Stomach (tissue), 9 donors: ENCODE measurements around the gene C1orf87. TPM values are rescaled to one million over a fixed set of nuclear protein-coding genes. Genes with fewer than 3 reads are reported as not detected.

Source experiments
- DNase-seq, 2 donors: peaks; one replicate each; pipeline versions ENCODE4 v3.0.0 to v3.0.0-alpha.2; 2013 to 2019
- H3K27ac ChIP-seq, 5 donors: fragments of 200-600 bp in 4 of 5; sonication (generic) in 4 of 5; one replicate each; pipeline ENCODE4 v1.5.1; 2013 to 2019; ENCODE audit warnings: mild to moderate bottlenecking in 1 of 5, moderate library complexity in 1 of 5
- H3K27me3 ChIP-seq, 3 donors: fragments of 200-600 bp; sonication (generic); one replicate each; pipeline ENCODE4 v1.5.1; 2017 to 2019; ENCODE audit warnings: mixed run types in 1 of 3
- H3K36me3 ChIP-seq, 4 donors: fragments of 200-600 bp; sonication (generic); 1 replicate in 3 of 4; 2 replicates in 1 of 4; pipeline ENCODE4 v1.5.1; 2016 to 2019
- H3K4me1 ChIP-seq, 4 donors: fragments of 200-600 bp; sonication (generic); one replicate each; pipeline ENCODE4 v1.5.1; 2016 to 2019
- H3K4me3 ChIP-seq, 4 donors: fragments of 200-600 bp; sonication (generic) in 3 of 4; one replicate each; pipeline ENCODE4 v1.5.1; 2016 to 2019; ENCODE audit warnings: mild to moderate bottlenecking in 1 of 4
- H3K9me3 ChIP-seq, 4 donors: fragments of 200-600 bp; sonication (generic); one replicate each; pipeline ENCODE4 v1.5.1; 2016 to 2019
- CTCF ChIP-seq, 7 experiments: fragments of 450-650 bp in 4 of 7; fragments of 200-600 bp in 3 of 7; sonication (generic) in 3 of 7; IDR thresholded peaks; one replicate each; pipeline ENCODE4 v1.5.1; 2016 to 2019; ENCODE audit warnings: antibody characterized with exemption in 7 of 7, control low read depth in 2 of 7, mild to moderate bottlenecking in 1 of 7
- EP300 ChIP-seq: sonication (generic); formaldehyde crosslinking; IDR thresholded peaks from one replicate; pipeline ENCODE4 v1.6.1; 2017; ENCODE audit warnings: antibody characterized with exemption
- POLR2A ChIP-seq, 4 donors: fragments of 450-650 bp; IDR thresholded peaks; one replicate each; pipeline ENCODE4 v1.6.1; 2016; ENCODE audit warnings: antibody characterized with exemption in 4 of 4, control low read depth in 2 of 4, mild to moderate bottlenecking in 1 of 4, moderate library complexity in 1 of 4
- POLR2AphosphoS5 ChIP-seq, 3 donors: sonication (generic); formaldehyde crosslinking; IDR thresholded peaks; one replicate each; pipeline ENCODE4 v1.6.1; 2016; ENCODE audit warnings: antibody characterized with exemption in 3 of 3
- WGBS, 5 donors: extraction: QIAGEN DNeasy Blood & Tissue Kit in 3 of 5; methylation state at CpG; one replicate each; pipeline versions ENCODE4 v1.1.5 to v1.1.7; 2013 to 2018; 5-methylcytosine and 5-hydroxymethylcytosine counted together
- intact Hi-C: fragments of 100-400 bp; cut with DNase I; formaldehyde crosslinking; loops from one replicate; pipeline ENCODE4 v1.15.1; 2023; ENCODE audit warnings: low total_unique reads
- polyA plus RNA-seq, 3 donors: library from polyadenylated mRNA; stranded (reverse); fragments of 200-250 nt; gene quantifications; one replicate each; pipeline ENCODE4 v1.2.3, GENCODE V29; 2013
- total RNA-seq, 5 donors: library from RNA; depleted of rRNA; stranded (reverse); fragments of >200 nt; gene quantifications; one replicate each; pipeline versions ENCODE4 v1.1.0 to v1.2.3, GENCODE V29; 2014 to 2016
- donor health status: healthy with polysubstance abuse.
- donor health status: Bipolar disorder and iron deficiency.
- donor health status: healthy.

The C1orf87 gene
- total and polyA plus RNA-seq, 8 donors: not detected

GRCh38 chr1:60037669-60038068, 35.9 kb downstream of the C1orf87 start:
- DNase-seq: no peak
- no peaks in the 10 kb centered on the region for H3K27me3 ChIP-seq
- H3K9me3 ChIP-seq: no peaks in the 10 kb centered on the region
- WGBS, 5 donors: 89 to 100% (median 92%) methylated on average over 1 of the region's 1 CpG
- H3K36me3 ChIP-seq: no peaks in the 10 kb centered on the region
- H3K4me3 ChIP-seq: no peak overlapping the region
- H3K27ac ChIP-seq: no peak overlapping the region
- intact Hi-C loops: no loop called here
- no peak for TF ChIP-seq CTCF (IDR thresholded peaks at IDR 0.05)
- TF ChIP-seq POLR2A (IDR thresholded peaks at IDR 0.05): no peak
- no peak for TF ChIP-seq POLR2AphosphoS5 (IDR thresholded peaks at IDR 0.05)
- TF ChIP-seq EP300: no peak
- no peaks in the 10 kb centered on the region for H3K4me1 ChIP-seq

- H3K27ac ChIP-seq: no peak overlapping the region
- no peaks in the 10 kb centered on the region for H3K9me3 ChIP-seq
- 80 to 87% (median 83%) methylated on average over 6 of the region's 6 CpGs for WGBS, 5 donors
- H3K4me3 ChIP-seq: no peak overlapping the region
- TF ChIP-seq EP300: no peak
- H3K4me1 ChIP-seq: no peaks in the 10 kb centered on the region
- no peaks in the 10 kb centered on the region for H3K27me3 ChIP-seq
- intact Hi-C loops: no loop called here
- no peaks in the 10 kb centered on the region for H3K36me3 ChIP-seq
- DNase-seq: no peak
Measured at GRCh38 chr1:60036856-60037460, 36.6 kb downstream of the C1orf87 start.

GRCh38 chr1:60035921-60036320, 37.6 kb downstream of the C1orf87 start:
- Histone ChIP-seq H3K9me3 (no peaks in the 10 kb centered on the region), H3K27ac (no peak overlapping the region), H3K36me3 (no peaks in the 10 kb centered on the region), H3K4me3 (no peak overlapping the region), H3K4me1 (no peaks in the 10 kb centered on the region), H3K27me3 (no peaks in the 10 kb centered on the region)
- WGBS, 5 donors: 31 to 89% (median 63%) methylated on average over 2 of the region's 2 CpGs
- no peak for DNase-seq
- TF ChIP-seq POLR2AphosphoS5 (IDR thresholded peaks at IDR 0.05): no peak
- no peak for TF ChIP-seq EP300
- no peak for TF ChIP-seq CTCF (IDR thresholded peaks at IDR 0.05)
- no peak for TF ChIP-seq POLR2A (IDR thresholded peaks at IDR 0.05)
- intact Hi-C loops: no loop called here

- Histone ChIP-seq H3K36me3 (no peaks in the 10 kb centered on the region), H3K27me3 (no peaks in the 10 kb centered on the region), H3K4me3 (no peak overlapping the region), H3K4me1 (no peaks in the 10 kb centered on the region), H3K9me3 (no peaks in the 10 kb centered on the region), H3K27ac (no peak overlapping the region)
- no peak for DNase-seq
- intact Hi-C loops: no loop called here
- WGBS, 5 donors: 72 to 89% (median 79%) methylated on average over 2 of the region's 2 CpGs
- TF ChIP-seq POLR2A (IDR thresholded peaks at IDR 0.05) (no peak), CTCF (IDR thresholded peaks at IDR 0.05) (no peak), POLR2AphosphoS5 (IDR thresholded peaks at IDR 0.05) (no peak), EP300 (no peak)
Measured at GRCh38 chr1:60034999-60035398, 38.6 kb downstream of the C1orf87 start.

GRCh38 chr1:60033066-60033465, 40.5 kb downstream of the C1orf87 start:
- Histone ChIP-seq H3K4me1 (no peaks in the 10 kb centered on the region), H3K4me3 (no peak overlapping the region), H3K27ac (no peak overlapping the region), H3K36me3 (no peaks in the 10 kb centered on the region), H3K27me3 (no peaks in the 10 kb centered on the region), H3K9me3 (no peaks in the 10 kb centered on the region)
- DNase-seq: no peak
- TF ChIP-seq CTCF (IDR thresholded peaks at IDR 0.05): no peak
- no peak for TF ChIP-seq EP300
- TF ChIP-seq POLR2AphosphoS5 (IDR thresholded peaks at IDR 0.05): no peak
- TF ChIP-seq POLR2A (IDR thresholded peaks at IDR 0.05): no peak
- intact Hi-C loops: no loop called here
- WGBS, 5 donors: 94 to 100% (median 99%) methylated on average over 1 of the region's 1 CpG
